HCT116 (cell line): ENCODE data around the gene SLCO2A1. TPM values are rescaled to one million over a fixed set of nuclear protein-coding genes. Genes with fewer than 3 reads are reported as not detected.

ENCODE experiments used
- ATAC-seq: fragments of 200-7000 bp; cut with Tn5 transposase; 2 replicates; pipeline ENCODE4 v1.9.1; 2020; ENCODE audit warnings: mild to moderate bottlenecking, moderate library complexity
- BruUV-seq: library from RNA; stranded (reverse); fragments of 400-500 nt; replicated peaks from 2 replicates; lab custom pipeline; 2021; lab: Mats Ljungman, UMichigan
- CTCF ChIA-PET: fragments of 300-600 bp; sonication (Branson Sonifier 250); formaldehyde crosslinking; loops from one replicate; lab custom pipeline; 2021; ENCODE audit warnings: antibody characterized with exemption; lab: Charles Lee
- POLR2A ChIA-PET: fragments of 300-600, 350-600 bp; sonication (Branson Sonifier 250); formaldehyde crosslinking; loops from one replicate; lab custom pipeline; 2021; ENCODE audit warnings: antibody characterized with exemption; lab: Charles Lee
- RAD21 ChIA-PET, 2 experiments: fragments of 300-600 bp; sonication (Branson Sonifier 250); formaldehyde crosslinking; loops; one replicate each; lab custom pipeline; 2023; ENCODE audit warnings: low total read pairs in 2 of 2; ENCODE audit not compliant: uncharacterized antibody in 2 of 2, unreplicated experiment in 2 of 2, low non-redundant PET in 1 of 2; lab: Charles Lee
- DNase-seq: peaks from one replicate; pipeline ENCODE4 v3.0.0-alpha.2; 2010; ENCODE audit warnings: low read depth, low spot score
- H2AFZ ChIP-seq: fragments of 200-600 bp; shearing (Covaris generic), sonication (generic); 2 replicates; pipeline ENCODE4 v1.6.1; 2017; ENCODE audit warnings: low read depth, mixed run types, mixed read lengths, antibody characterized with exemption, low read length; ENCODE audit not compliant: poor library complexity, severe bottlenecking
- H3K27ac ChIP-seq: 2 replicates; pipeline ENCODE4 v1.5.1; 2012; ENCODE audit warnings: low read depth, low read length
- H3K27me3 ChIP-seq: fragments of 200-600 bp; sonication (generic); 2 replicates; pipeline ENCODE4 v1.6.1; 2016; ENCODE audit warnings: mixed run types, low read length, mixed read lengths; ENCODE audit not compliant: insufficient read depth
- H3K36me3 ChIP-seq, 2 experiments: fragments of 200-500 bp in 1 of 2; fragments of 200-600 bp in 1 of 2; sonication (Bioruptor generic) in 1 of 2; sonication (generic) in 1 of 2; 2 replicates each; pipeline versions ENCODE4 v1.5.1 to v1.6.1; 2014 to 2016; ENCODE audit warnings: low read length in 2 of 2, inconsistent platforms in 1 of 2, mixed read lengths in 1 of 2, mixed run types in 1 of 2; ENCODE audit not compliant: insufficient read depth in 2 of 2, control insufficient read depth in 1 of 2
- H3K4me1 ChIP-seq, 2 experiments: fragments of 200-600 bp in 1 of 2; sonication (generic) in 1 of 2; 2 replicates each; pipeline versions ENCODE4 v1.5.1 to v1.6.1; 2012 to 2017; ENCODE audit warnings: low read length in 2 of 2, inconsistent platforms in 1 of 2, mild to moderate bottlenecking in 1 of 2, mixed read lengths in 1 of 2, mixed run types in 1 of 2, moderate library complexity in 1 of 2; ENCODE audit not compliant: insufficient read depth in 2 of 2, control insufficient read depth in 1 of 2
- H3K4me2 ChIP-seq: fragments of 200-600 bp; sonication (generic); 2 replicates; pipeline ENCODE4 v1.6.1; 2017; ENCODE audit warnings: mixed run types, low read length, mixed read lengths
- H3K4me3 ChIP-seq, 2 experiments: fragments of 200-600 bp in 1 of 2; sonication (generic) in 1 of 2; replicated peaks in 1 of 2; 2 replicates each; pipeline ENCODE4 v1.5.1; 2011 to 2016; ENCODE audit warnings: low read length in 2 of 2, control low read depth in 1 of 2, low read depth in 1 of 2, mild to moderate bottlenecking in 1 of 2, mixed read lengths in 1 of 2, mixed run types in 1 of 2
- H3K79me2 ChIP-seq: fragments of 200-600 bp; sonication (generic); 2 replicates; pipeline ENCODE4 v1.6.1; 2017; ENCODE audit warnings: mild to moderate bottlenecking, mixed run types, low read length, moderate library complexity, mixed read lengths; ENCODE audit not compliant: insufficient read depth
- H3K9ac ChIP-seq: fragments of 200-600 bp; sonication (generic); 2 replicates; pipeline ENCODE4 v1.6.1; 2016; ENCODE audit warnings: low read length, mixed read lengths
- H3K9me2 ChIP-seq: fragments of 200-600 bp; sonication (generic), shearing (Covaris generic); 2 replicates; pipeline ENCODE4 v1.6.1; 2017; ENCODE audit warnings: mixed run types, mild to moderate bottlenecking, moderate library complexity; ENCODE audit not compliant: insufficient read depth
- H3K9me3 ChIP-seq, 2 experiments: fragments of 200-500 bp in 1 of 2; fragments of 200-600 bp in 1 of 2; sonication (Bioruptor generic) in 1 of 2; sonication (generic) in 1 of 2; 2 replicates each; pipeline ENCODE4 v1.6.1; 2014 to 2017; ENCODE audit warnings: low read length in 2 of 2, mixed read lengths in 2 of 2, inconsistent platforms in 1 of 2, low read depth in 1 of 2, mild to moderate bottlenecking in 1 of 2, mixed run types in 1 of 2, moderate library complexity in 1 of 2; ENCODE audit not compliant: control insufficient read depth in 1 of 2, insufficient read depth in 1 of 2
- H4K20me1 ChIP-seq: fragments of 200-600 bp; sonication (generic), shearing (Covaris generic); 2 replicates; pipeline ENCODE4 v1.6.1; 2017; ENCODE audit warnings: mixed run types, mild to moderate bottlenecking, moderate library complexity; ENCODE audit not compliant: insufficient read depth
- CBX3 ChIP-seq: IDR thresholded peaks from 2 replicates; pipeline ENCODE4 v1.6.1; 2012; ENCODE audit warnings: low read depth
- EZH2 ChIP-seq: fragments of 200-600 bp; sonication (generic); IDR thresholded peaks from 2 replicates; pipeline ENCODE4 v1.6.1; 2017; ENCODE audit warnings: antibody characterized with exemption, mixed run types
- FOSL1 ChIP-seq: IDR thresholded peaks from 2 replicates; pipeline ENCODE4 v1.6.1; 2012; ENCODE audit warnings: low read depth
- JUND ChIP-seq: IDR thresholded peaks from 2 replicates; pipeline ENCODE4 v1.6.1; 2012
- POLR2AphosphoS5 ChIP-seq: IDR thresholded peaks from 2 replicates; pipeline ENCODE4 v1.6.1; 2011; ENCODE audit warnings: mild to moderate bottlenecking, low read depth, low read length, moderate library complexity
- RAD21 ChIP-seq: IDR thresholded peaks from 2 replicates; pipeline ENCODE4 v1.6.1; 2012; ENCODE audit warnings: low read depth, mild to moderate bottlenecking
- SIN3A ChIP-seq: IDR thresholded peaks from 2 replicates; pipeline ENCODE4 v1.6.1; 2012; ENCODE audit warnings: low read depth
- intact Hi-C: fragments of 100-400 bp; cut with micrococcal nuclease; formaldehyde crosslinking; loops from 2 replicates; pipeline ENCODE4 v1.10.0; 2022
- total RNA-seq: library from RNA; stranded (reverse); gene quantifications from one replicate; pipeline ENCODE4 v1.2.1, GENCODE V29; 2021; ENCODE audit not compliant: unreplicated experiment
- TF ChIP-seq, protein P1 (sequence below): IDR thresholded peaks from 2 replicates; pipeline ENCODE4 v1.6.1; 2011; ENCODE audit warnings: mild to moderate bottlenecking, low read length, moderate library complexity; ENCODE audit not compliant: insufficient replicate concordance; ENCODE audit errors: extremely low read depth

The SLCO2A1 gene
- total RNA-seq, 1 experiment from 2014 or later = 0.52 TPM

DNA sequence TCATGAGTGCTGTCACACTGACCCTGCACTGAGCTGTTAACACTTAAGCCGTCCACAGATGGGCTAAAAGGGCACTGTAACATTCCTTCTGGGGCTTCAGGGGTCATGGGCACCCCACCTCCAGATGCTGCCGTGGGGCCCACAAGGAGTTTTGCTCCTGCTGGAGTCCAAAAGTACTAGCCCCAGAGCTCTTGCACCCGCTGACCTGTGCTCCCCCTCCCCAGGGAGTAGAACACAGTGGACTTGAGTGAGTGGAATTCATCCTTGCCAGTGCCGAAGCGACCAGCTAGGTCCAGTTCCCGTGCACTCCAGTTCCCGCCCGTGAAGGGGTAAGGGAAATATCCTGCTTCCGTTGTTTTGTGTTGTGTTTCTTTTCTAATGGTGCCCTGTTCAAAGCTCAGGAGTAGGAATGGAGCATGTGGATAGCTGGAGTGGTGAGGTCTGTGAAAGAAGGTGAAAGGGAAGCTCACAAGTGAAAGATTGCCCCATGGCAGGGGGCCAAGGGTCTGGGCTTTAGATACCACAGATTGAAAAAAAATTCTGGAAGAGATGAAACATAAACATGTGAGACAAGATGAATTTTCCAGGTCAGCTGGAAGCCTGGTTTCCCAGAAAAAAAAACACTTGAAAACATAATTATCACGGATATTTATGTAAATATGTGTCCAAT, 36.6 kb downstream of the SLCO2A1 start:
- H3K4me2 ChIP-seq = no peak overlapping the region
- intact Hi-C loops = no loop called here
- H3K27ac ChIP-seq = no peak overlapping the region
- ChIA-PET CTCF (interaction anchor here (1.3 kb wide), 1 partner anchor 29 kb away, joined by 3 read pairs; no protein-coding TSS in a partner anchor), POLR2A (no interaction called here), RAD21 (no interaction called here)
- H3K36me3 ChIP-seq = no peaks in the 10 kb centered on the region
- TF ChIP-seq CBX3 (no peak), FOSL1 (no peak), POLR2AphosphoS5 (no peak), JUND (no peak), SIN3A (no peak), RAD21 (no peak), EZH2 (no peak)
- TF ChIP-seq, protein P1, sequence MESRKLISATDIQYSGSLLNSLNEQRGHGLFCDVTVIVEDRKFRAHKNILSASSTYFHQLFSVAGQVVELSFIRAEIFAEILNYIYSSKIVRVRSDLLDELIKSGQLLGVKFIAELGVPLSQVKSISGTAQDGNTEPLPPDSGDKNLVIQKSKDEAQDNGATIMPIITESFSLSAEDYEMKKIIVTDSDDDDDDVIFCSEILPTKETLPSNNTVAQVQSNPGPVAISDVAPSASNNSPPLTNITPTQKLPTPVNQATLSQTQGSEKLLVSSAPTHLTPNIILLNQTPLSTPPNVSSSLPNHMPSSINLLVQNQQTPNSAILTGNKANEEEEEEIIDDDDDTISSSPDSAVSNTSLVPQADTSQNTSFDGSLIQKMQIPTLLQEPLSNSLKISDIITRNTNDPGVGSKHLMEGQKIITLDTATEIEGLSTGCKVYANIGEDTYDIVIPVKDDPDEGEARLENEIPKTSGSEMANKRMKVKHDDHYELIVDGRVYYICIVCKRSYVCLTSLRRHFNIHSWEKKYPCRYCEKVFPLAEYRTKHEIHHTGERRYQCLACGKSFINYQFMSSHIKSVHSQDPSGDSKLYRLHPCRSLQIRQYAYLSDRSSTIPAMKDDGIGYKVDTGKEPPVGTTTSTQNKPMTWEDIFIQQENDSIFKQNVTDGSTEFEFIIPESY = no peak
- no peak for DNase-seq
- H3K4me1 ChIP-seq = peaks cover 0 to 12% of the 10 kb centered on the region in 2 experiments; a peak in 1 of 4 replicates
- no peaks in the 10 kb centered on the region for H3K9me2 ChIP-seq
- no TSS peak for BruUV-seq
- H4K20me1 ChIP-seq = no peaks in the 10 kb centered on the region
- H3K27me3 ChIP-seq = peaks cover 4% of the 10 kb centered on the region; the same call in 1 of the 2 replicates
- no peak overlapping the region for H2AFZ ChIP-seq
- H3K4me3 ChIP-seq = no peak overlapping the region
- ATAC-seq = no peak
- no peak overlapping the region for H3K9ac ChIP-seq
- no peaks in the 10 kb centered on the region for H3K79me2 ChIP-seq
- no peaks in the 10 kb centered on the region for H3K9me3 ChIP-seq
